Heart right ventricle (tissue), 16 donors: ENCODE data around the gene UNC5C. TPM values are rescaled to one million over a fixed set of nuclear protein-coding genes. Genes with fewer than 3 reads are reported as not detected.

ENCODE experiments used
- ATAC-seq, 8 donors: fragments of 200-7000 bp; cut with Tn5 transposase; one replicate each; pipeline ENCODE4 v1.9.1; 2020; ENCODE audit warnings: mild to moderate bottlenecking in 8 of 8, moderate library complexity in 8 of 8, moderate number of reproducible peaks in 1 of 8
- DNase-seq, 2 donors: peaks; one replicate each; pipeline ENCODE4 v3.0.0-alpha.2; 2020
- H3K27ac ChIP-seq, 10 donors: fragments of 200-600 bp; sonication (generic) in 2 of 10; one replicate each; pipeline versions ENCODE4 v1.5.0 to v1.8.0; 2020 to 2022; ENCODE audit warnings: mild to moderate bottlenecking in 3 of 10
- H3K27me3 ChIP-seq, 7 donors: fragments of 200-600 bp; one replicate each; pipeline ENCODE4 v1.8.0; 2021 to 2022; ENCODE audit warnings: mild to moderate bottlenecking in 2 of 7
- H3K36me3 ChIP-seq, 9 donors: fragments of 200-600 bp; sonication (generic) in 1 of 9; one replicate each; pipeline versions ENCODE4 v1.5.0 to v1.8.0; 2020 to 2022; ENCODE audit warnings: mild to moderate bottlenecking in 2 of 9
- H3K4me1 ChIP-seq, 9 donors: fragments of 200-600 bp; sonication (generic) in 1 of 9; one replicate each; pipeline versions ENCODE4 v1.5.0 to v1.8.0; 2020 to 2022; ENCODE audit warnings: mild to moderate bottlenecking in 4 of 9
- H3K4me3 ChIP-seq, 10 donors: fragments of 200-600 bp; sonication (generic) in 2 of 10; one replicate each; pipeline versions ENCODE4 v1.5.0 to v1.8.0; 2020 to 2022; ENCODE audit warnings: mild to moderate bottlenecking in 7 of 10, moderate library complexity in 2 of 10
- H3K9me3 ChIP-seq, 11 donors: fragments of 200-600 bp in 10 of 11; sonication (generic) in 2 of 11; one replicate each; pipeline versions ENCODE4 v1.5.0 to v1.8.0; 2013 to 2022; ENCODE audit warnings: mild to moderate bottlenecking in 2 of 11, control low read depth in 1 of 11, moderate library complexity in 1 of 11
- CTCF ChIP-seq, 9 donors: fragments of 200-600 bp; sonication (generic) in 2 of 9; IDR thresholded peaks; one replicate each; pipeline versions ENCODE4 v1.5.0 to v1.8.0; 2021 to 2022; ENCODE audit warnings: antibody characterized with exemption in 9 of 9, mild to moderate bottlenecking in 5 of 9, moderate library complexity in 1 of 9
- WGBS, 2 donors: extraction: QIAGEN DNeasy Blood & Tissue Kit; methylation state at CpG; one replicate each; pipeline ENCODE4 v1.1.7; 2013; ENCODE audit warnings: inconsistent platforms in 1 of 2; 5-methylcytosine and 5-hydroxymethylcytosine counted together
- intact Hi-C, 10 donors: fragments of 100-400 bp; cut with DNase I; formaldehyde crosslinking; loops; one replicate each; pipeline versions ENCODE4 v1.11.1 to v1.14.2; 2022
- polyA plus RNA-seq, 2 donors: library from polyadenylated mRNA; stranded (reverse); fragments of 200-250 nt; gene quantifications; one replicate each; pipeline ENCODE4 v1.2.3, GENCODE V29; 2013
- total RNA-seq, 10 donors: library from RNA; stranded (reverse); fragmentation: NEBNext Ultra II Directional in 3 of 10; extraction: Animal tissue kit (Norgen Biotek cat#: 25700) in 3 of 10; gene quantifications; one replicate each; pipeline versions ENCODE4 v1.2.1 to v1.2.4, GENCODE V29; 2021 to 2023
- donor health status: Arrhythmogenic right ventricular cardiomyopathy.
- donor health status: ischemic (EF 13 %, LVEDD 7.1; RV severe dilation, severe dysfunction).
- donor health status: healthy with polysubstance abuse.
- donor health status: DM: no; HTN: yes; CAD: no.
- donor health status: DM: no; HTN: no; CAD: no.
- donor health status: ischemic (EF 25% LVEDD 6.9; RV normal size, moderate dysfunction).
- donor health status: ischemic (EF 25% LVEDD 5.7; RV mildly dilated, moderate dysfunction).
- donor health status: healthy.
- donor health status: DM: yes; HTN: yes; CAD: no.
- donor health status: Ischemic cardiomyopathy.
- donor health status: ischemic (EF 35%, LVEDD 5.7; RV mildly dilated, moderate dysfunction).
- donor health status: nonischemic (EF 11% LVEDD 7.7; RV severe dilation, severe dysfunction).
- donor health status: DM: yes; HTN: yes; CAD: no.
- donor health status: PGD.
- donor health status: ischemic (EF 29% LVEDD 5.4; RV normal size, mild dysfunction).
- donor health status: nonischemic (EF 23%, LVEDD 6.1; RV moderate dilation, normal function).

The UNC5C gene
- total and polyA plus RNA-seq, 12 donors = 0.44 to 3.2 (median 1.5) TPM

GRCh38 chr4:95304898-95305297, 243.9 kb downstream of the UNC5C start:
- H3K27ac ChIP-seq = peak overlapping the region in 3 of 10 donors; percentile 22 to 56 (median 29)
- intact Hi-C loops = no loop called here
- ATAC-seq (peak in 6 of 8 donors; percentile 58 to 90 (median 72)), DNase-seq (no peak)
- peaks cover 0 to 11% (median 0%) of the 10 kb centered on the region in 9 donors for H3K4me1 ChIP-seq
- no peaks in the 10 kb centered on the region for H3K9me3 ChIP-seq
- no peak overlapping the region for H3K4me3 ChIP-seq
- no peak for TF ChIP-seq CTCF (IDR thresholded peaks at IDR 0.05)
- WGBS, 2 donors = 56 to 77% methylated on average over 1 of the region's 1 CpG
- peaks cover 0 to 17% (median 0%) of the 10 kb centered on the region in 9 donors for H3K36me3 ChIP-seq
- no peaks in the 10 kb centered on the region for H3K27me3 ChIP-seq

GRCh38 chr4:95300304-95300703, 248.5 kb downstream of the UNC5C start:
- Histone ChIP-seq H3K27me3 (no peaks in the 10 kb centered on the region), H3K36me3 (peaks cover 0 to 18% (median 0%) of the 10 kb centered on the region in 9 donors), H3K4me3 (no peak overlapping the region), H3K4me1 (peaks cover 0 to 11% (median 0%) of the 10 kb centered on the region in 9 donors), H3K9me3 (peaks cover 0 to 4% (median 0%) of the 10 kb centered on the region in 11 donors), H3K27ac (no peak overlapping the region)
- no peak for DNase-seq
- no peak for TF ChIP-seq CTCF (IDR thresholded peaks at IDR 0.05)
- 44 to 50% methylated on average over 1 of the region's 1 CpG for WGBS, 2 donors
- intact Hi-C loops = no loop called here
- no peak for ATAC-seq

- Histone ChIP-seq H3K27me3 (no peaks in the 10 kb centered on the region), H3K4me3 (no peak overlapping the region), H3K4me1 (no peaks in the 10 kb centered on the region), H3K9me3 (peaks cover 0 to 4% (median 0%) of the 10 kb centered on the region in 11 donors), H3K36me3 (peaks cover 0 to 13% (median 0%) of the 10 kb centered on the region in 9 donors), H3K27ac (no peak overlapping the region)
- no peak for TF ChIP-seq CTCF (IDR thresholded peaks at IDR 0.05)
- DNase-seq (no peak), ATAC-seq (no peak)
- 89 to 95% methylated on average over 2 of the region's 2 CpGs for WGBS, 2 donors
- intact Hi-C loops = no loop called here
Measured at GRCh38 chr4:95296052-95296451, 252.7 kb downstream of the UNC5C start.

- 74 to 82% methylated on average over 1 of the region's 1 CpG for WGBS, 2 donors
- Histone ChIP-seq H3K9me3 (peaks cover 0 to 4% (median 0%) of the 10 kb centered on the region in 11 donors), H3K27ac (no peak overlapping the region), H3K4me3 (no peak overlapping the region), H3K36me3 (peaks cover 0 to 7% (median 0%) of the 10 kb centered on the region in 9 donors), H3K4me1 (no peaks in the 10 kb centered on the region), H3K27me3 (no peaks in the 10 kb centered on the region)
- ATAC-seq (no peak), DNase-seq (no peak)
- intact Hi-C loops = no loop called here
- no peak for TF ChIP-seq CTCF (IDR thresholded peaks at IDR 0.05)
Measured at GRCh38 chr4:95295157-95295556, 253.6 kb downstream of the UNC5C start.
